ENCODE results near the gene IGF2BP2. TPM values are rescaled to one million over a fixed set of nuclear protein-coding genes. Genes with fewer than 3 reads are reported as not detected.

IGF2BP2 gene
- total RNA-seq, 1 donor from 2014 or later, result 201 TPM

GRCh38 chr3:185632996-185633395, 191.8 kb downstream of the IGF2BP2 start:
- H3K27me3 Mint-ChIP-seq (ENCODE audit: low read depth), result no peaks in the 10 kb centered on the region
- H3K4me1 Mint-ChIP-seq, result no peaks in the 10 kb centered on the region
- no peak for DNase-seq (ENCODE audit: low spot score in 2 of 2, unreplicated experiment in 2 of 2)
- H3K36me3 Mint-ChIP-seq, result peaks cover 5% of the 10 kb centered on the region
- no peaks in the 10 kb centered on the region for H3K9me3 Mint-ChIP-seq
- no peak overlapping the region for H3K27ac Mint-ChIP-seq
- no peak overlapping the region for H3K4me3 Mint-ChIP-seq
- no peak for TF ChIP-seq CTCF (IDR thresholded peaks at IDR 0.05; ENCODE audit: unreplicated experiment)

- TF ChIP-seq CTCF (IDR thresholded peaks at IDR 0.05; ENCODE audit: unreplicated experiment), result no peak
- DNase-seq (ENCODE audit: low spot score in 2 of 2, unreplicated experiment in 2 of 2), result no peak
- Mint-ChIP-seq H3K36me3 (peaks cover 11% of the 10 kb centered on the region), H3K4me1 (no peaks in the 10 kb centered on the region), H3K27ac (peak overlapping the region; percentile 34), H3K4me3 (no peak overlapping the region), H3K27me3 (ENCODE audit: low read depth) (no peaks in the 10 kb centered on the region), H3K9me3 (no peaks in the 10 kb centered on the region)
Measured at GRCh38 chr3:185631508-185632206, 193.2 kb downstream of the IGF2BP2 start.

GRCh38 chr3:185631108-185631507, 193.7 kb downstream of the IGF2BP2 start:
- no peak for DNase-seq (ENCODE audit: low spot score in 2 of 2, unreplicated experiment in 2 of 2)
- Mint-ChIP-seq H3K9me3 (no peaks in the 10 kb centered on the region), H3K36me3 (peaks cover 13% of the 10 kb centered on the region), H3K4me1 (no peaks in the 10 kb centered on the region), H3K27ac (peak overlapping the region; percentile 7), H3K4me3 (no peak overlapping the region), H3K27me3 (ENCODE audit: low read depth) (no peaks in the 10 kb centered on the region)
- no peak for TF ChIP-seq CTCF (IDR thresholded peaks at IDR 0.05; ENCODE audit: unreplicated experiment)

- H3K36me3 Mint-ChIP-seq, result peaks cover 13% of the 10 kb centered on the region
- H3K4me1 Mint-ChIP-seq, result no peaks in the 10 kb centered on the region
- peak overlapping the region; percentile 18 for H3K27ac Mint-ChIP-seq
- no peak for DNase-seq (ENCODE audit: low spot score in 2 of 2, unreplicated experiment in 2 of 2)
- TF ChIP-seq CTCF (IDR thresholded peaks at IDR 0.05; ENCODE audit: unreplicated experiment), result no peak
- no peaks in the 10 kb centered on the region for H3K9me3 Mint-ChIP-seq
- no peak overlapping the region for H3K4me3 Mint-ChIP-seq
- no peaks in the 10 kb centered on the region for H3K27me3 Mint-ChIP-seq (ENCODE audit: low read depth)
Measured at GRCh38 chr3:185630182-185630622, 194.6 kb downstream of the IGF2BP2 start.

GRCh38 chr3:185629554-185630181, 195.2 kb downstream of the IGF2BP2 start:
- TF ChIP-seq CTCF (IDR thresholded peaks at IDR 0.05; ENCODE audit: unreplicated experiment), result no peak
- H3K36me3 Mint-ChIP-seq, result peaks cover 15% of the 10 kb centered on the region
- H3K27me3 Mint-ChIP-seq (ENCODE audit: low read depth), result no peaks in the 10 kb centered on the region
- no peak overlapping the region for H3K4me3 Mint-ChIP-seq
- H3K27ac Mint-ChIP-seq, result peak overlapping the region; percentile 18
- H3K9me3 Mint-ChIP-seq, result no peaks in the 10 kb centered on the region
- no peak for DNase-seq (ENCODE audit: low spot score in 2 of 2, unreplicated experiment in 2 of 2)
- H3K4me1 Mint-ChIP-seq, result no peaks in the 10 kb centered on the region

All from mesothelial cell of epicardium (in vitro differentiated cells).